Astrocyte of the spinal cord (primary cell): ENCODE results near the gene TMED5.

Source experiments
- DNase-seq: peaks from one replicate; pipeline ENCODE4 v3.0.0; 2011; ENCODE audit warnings: low read depth, low spot score
- H3K4me3 ChIP-seq: 2 replicates; pipeline ENCODE4 v1.5.1; 2011; ENCODE audit warnings: low read depth, mild to moderate bottlenecking, low read length, moderate library complexity
- CTCF ChIP-seq: IDR thresholded peaks from 2 replicates; pipeline ENCODE4 v1.5.1; 2012; ENCODE audit warnings: low read depth, mild to moderate bottlenecking, low read length, inconsistent platforms
- in situ Hi-C: cut with HindIII; loops from 2 replicates; pipeline ENCODE4 v1.10.0; 2017; ENCODE audit warnings: low sequenced_read_pairs

The TMED5 gene

GRCh38 chr1:93155335-93155734 is 24.9 kb downstream of the TMED5 start:
- no peak for TF ChIP-seq CTCF
- in situ Hi-C loops: no loop called here
- DNase-seq: no peak
- no peak overlapping the region for H3K4me3 ChIP-seq

DNA sequence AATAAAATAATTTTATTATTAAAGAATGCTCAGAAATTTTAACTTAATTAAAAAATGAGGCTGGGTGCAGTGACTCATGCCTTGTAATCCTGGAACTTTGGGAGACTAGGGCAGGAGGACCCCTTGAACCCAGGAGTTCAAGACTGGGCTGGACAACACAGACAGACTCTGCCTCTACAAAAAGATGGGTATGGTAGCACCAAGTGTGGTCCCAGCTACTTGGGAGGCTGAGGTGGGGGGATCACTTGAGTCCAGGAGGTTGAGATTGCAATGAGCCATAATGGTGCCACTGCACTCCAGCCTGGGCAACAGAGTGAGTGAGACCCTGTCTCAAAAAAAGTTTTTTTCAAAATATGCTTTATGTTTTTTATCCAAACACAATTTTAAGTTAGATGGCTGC is 25.3 kb downstream of the TMED5 start:
- DNase-seq: no peak
- TF ChIP-seq CTCF: no peak
- in situ Hi-C loops: no loop called here
- H3K4me3 ChIP-seq: no peak overlapping the region

DNA sequence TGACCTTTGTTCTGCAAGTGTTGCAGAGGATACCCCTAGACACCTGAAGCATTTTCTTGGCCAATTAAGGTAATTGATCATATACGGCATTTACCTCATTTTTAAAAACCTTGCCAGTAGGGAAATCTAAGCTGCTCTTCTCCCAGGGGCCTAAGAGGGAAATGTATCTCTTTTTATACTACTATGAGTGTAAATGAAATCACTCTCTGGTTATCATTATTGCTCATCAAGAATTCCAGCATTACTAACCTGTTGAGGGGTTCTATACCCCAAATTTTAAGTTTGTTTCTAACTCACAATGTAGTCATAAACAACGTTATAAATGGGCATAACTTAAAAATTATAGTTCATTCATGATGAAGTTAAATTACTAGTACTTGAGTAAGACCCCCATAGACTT is 27.4 kb downstream of the TMED5 start:
- no peak overlapping the region for H3K4me3 ChIP-seq
- no peak for DNase-seq
- TF ChIP-seq CTCF: no peak
- in situ Hi-C loops: no loop called here

DNA sequence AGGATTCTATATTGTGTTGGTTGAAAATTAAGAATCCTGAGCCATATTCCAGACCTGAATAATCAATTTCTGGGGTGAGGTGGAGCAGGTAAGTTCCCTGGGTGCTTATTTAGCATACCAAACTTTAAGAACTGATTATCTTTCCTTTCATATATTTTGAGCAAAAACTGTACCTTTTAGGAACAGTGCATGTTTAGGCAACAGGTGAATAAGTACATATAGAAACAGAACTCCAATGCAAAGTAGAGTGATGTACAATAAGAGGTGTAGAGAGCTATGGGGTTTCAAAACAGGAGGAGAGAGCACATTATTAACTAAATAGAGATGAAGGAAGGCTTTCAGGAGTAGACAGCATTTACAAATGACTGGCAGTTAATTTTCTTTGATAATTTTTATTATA is 28.7 kb downstream of the TMED5 start:
- no peak for TF ChIP-seq CTCF
- no peak overlapping the region for H3K4me3 ChIP-seq
- DNase-seq: no peak
- in situ Hi-C loops: no loop called here

- in situ Hi-C loops: no loop called here
- no peak for DNase-seq
- TF ChIP-seq CTCF: no peak
- no peak overlapping the region for H3K4me3 ChIP-seq
Observed at GRCh38 chr1:93150729-93151128, 29.5 kb downstream of the TMED5 start.

DNA sequence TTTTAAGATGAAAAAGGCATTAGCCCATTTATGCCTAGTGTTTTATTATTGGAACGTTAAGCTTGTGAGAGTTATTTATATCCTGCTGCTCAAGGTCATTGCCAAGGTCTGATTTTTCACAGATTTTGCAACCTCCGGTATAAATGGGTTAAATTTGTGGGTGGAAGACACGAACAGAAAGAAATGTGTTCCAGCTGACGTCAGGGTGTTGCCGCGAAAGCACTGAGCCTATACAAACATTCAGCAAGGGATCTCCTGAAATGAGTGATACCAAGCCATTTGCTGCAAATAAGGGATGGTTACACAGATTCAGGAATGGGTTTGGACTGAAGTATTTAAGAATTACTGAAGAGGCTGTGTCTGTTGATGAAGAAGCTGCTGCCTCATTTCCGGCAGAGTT is 32.2 kb downstream of the TMED5 start:
- no peak for TF ChIP-seq CTCF
- peak; percentile 37 for DNase-seq
- H3K4me3 ChIP-seq: no peak overlapping the region
- in situ Hi-C loops: no loop called here

DNA sequence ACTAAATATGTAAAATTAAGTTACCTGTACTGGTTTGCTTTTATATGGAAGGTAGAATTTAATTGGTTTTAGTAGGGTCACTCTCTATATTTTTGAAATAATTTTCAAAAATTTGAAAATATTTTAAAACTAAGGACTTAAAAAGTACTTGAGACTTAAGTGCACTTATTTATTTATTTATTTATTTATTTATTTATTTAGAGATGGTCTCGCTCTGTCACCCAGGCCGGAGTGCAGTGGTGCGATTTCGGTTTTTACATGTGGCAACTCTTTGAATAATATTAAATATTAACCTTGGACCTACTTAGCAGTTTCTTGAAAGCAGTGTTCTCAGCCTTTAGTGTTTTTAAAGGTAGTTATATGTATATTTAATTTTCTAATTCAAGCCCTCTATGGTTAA is 36.4 kb downstream of the TMED5 start:
- no peak for TF ChIP-seq CTCF
- in situ Hi-C loops: no loop called here
- no peak for DNase-seq
- no peak overlapping the region for H3K4me3 ChIP-seq
